Osteocyte (in vitro differentiated cells): ENCODE measurements around the gene TMEM54. TPM values are rescaled to one million over a fixed set of nuclear protein-coding genes. Genes with fewer than 3 reads are reported as not detected.

ENCODE experiments used
- DNase-seq: peaks from one replicate; pipeline ENCODE4 v3.0.0; 2021; ENCODE audit warnings: mixed read lengths; ENCODE audit not compliant: unreplicated experiment; ENCODE audit errors: extremely low spot score
- H3K27ac Mint-ChIP-seq: one replicate; pipeline ENCODE4 v1.8.0; 2021; ENCODE audit warnings: mild to moderate bottlenecking, mixed read lengths; ENCODE audit not compliant: unreplicated experiment
- H3K27me3 Mint-ChIP-seq: one replicate; pipeline ENCODE4 v1.8.0; 2021; ENCODE audit warnings: mixed read lengths; ENCODE audit not compliant: unreplicated experiment
- H3K36me3 Mint-ChIP-seq: one replicate; pipeline ENCODE4 v1.8.0; 2021; ENCODE audit warnings: mixed read lengths; ENCODE audit not compliant: unreplicated experiment
- H3K4me1 Mint-ChIP-seq: one replicate; pipeline ENCODE4 v1.8.0; 2021; ENCODE audit warnings: mixed read lengths; ENCODE audit not compliant: unreplicated experiment
- H3K4me3 Mint-ChIP-seq: one replicate; pipeline ENCODE4 v1.8.0; 2021; ENCODE audit warnings: mild to moderate bottlenecking, moderate library complexity, mixed read lengths; ENCODE audit not compliant: unreplicated experiment
- H3K9me3 Mint-ChIP-seq: one replicate; pipeline ENCODE4 v1.8.0; 2021; ENCODE audit warnings: mixed read lengths; ENCODE audit not compliant: unreplicated experiment
- CTCF ChIP-seq: fragments of 200-600 bp; sonication (generic); IDR thresholded peaks from 2 replicates; pipeline ENCODE4 v1.5.0; 2021; ENCODE audit warnings: antibody characterized with exemption, mild to moderate bottlenecking, moderate library complexity
- total RNA-seq: library from RNA; stranded (reverse); gene quantifications from 2 replicates; pipeline ENCODE4 v1.2.1, GENCODE V29; 2021

The TMEM54 gene
- total RNA-seq, 1 donor from 2014 or later, result 7.3 TPM

GRCh38 chr1:32872192-32872460 lies 29.1 kb downstream of the TMEM54 start:
- peaks cover 1% of the 10 kb centered on the region for H3K36me3 Mint-ChIP-seq
- no peak for TF ChIP-seq CTCF
- peaks cover 34% of the 10 kb centered on the region for H3K4me1 Mint-ChIP-seq
- DNase-seq, result no peak
- peaks cover 9% of the 10 kb centered on the region for H3K27me3 Mint-ChIP-seq
- peak overlapping the region; percentile 6 for H3K4me3 Mint-ChIP-seq
- no peaks in the 10 kb centered on the region for H3K9me3 Mint-ChIP-seq
- H3K27ac Mint-ChIP-seq, result no peak overlapping the region

GRCh38 chr1:32871364-32872191 lies 29.6 kb downstream of the TMEM54 start:
- peaks cover 34% of the 10 kb centered on the region for H3K4me1 Mint-ChIP-seq
- H3K36me3 Mint-ChIP-seq, result peaks cover 3% of the 10 kb centered on the region
- peak overlapping the region; percentile 72 for H3K4me3 Mint-ChIP-seq
- peak overlapping the region; percentile 52 for H3K27ac Mint-ChIP-seq
- TF ChIP-seq CTCF, result no peak
- no peaks in the 10 kb centered on the region for H3K9me3 Mint-ChIP-seq
- DNase-seq, result no peak
- H3K27me3 Mint-ChIP-seq, result peaks cover 9% of the 10 kb centered on the region

- no peak for TF ChIP-seq CTCF
- Mint-ChIP-seq H3K4me3 (peak within 1 kb of the TSS; percentile 72), H3K36me3 (peaks cover 3% of the 10 kb centered on the region), H3K4me1 (peaks cover 33% of the 10 kb centered on the region), H3K9me3 (no peaks in the 10 kb centered on the region), H3K27me3 (peaks cover 6% of the 10 kb centered on the region), H3K27ac (peak within 1 kb of the TSS; percentile 52)
- no peak for DNase-seq
Observed at GRCh38 chr1:32870615-32871363, 30.4 kb downstream of the TMEM54 start, which contains the start of gene FNDC5. TSS of gene FNDC5 (minus strand) at chr1:32870912.

- Mint-ChIP-seq H3K27ac (no peak overlapping the region), H3K4me3 (peak overlapping the region; percentile 67)
- no peak for TF ChIP-seq CTCF
Observed at GRCh38 chr1:32869923-32870614, 31.1 kb downstream of the TMEM54 start.

More at GRCh38 chr1:32869923-32870614, 31.1 kb downstream of the TMEM54 start:
- no peaks in the 10 kb centered on the region for H3K27me3 Mint-ChIP-seq
- H3K4me1 Mint-ChIP-seq, result peaks cover 27% of the 10 kb centered on the region
- no peak for DNase-seq
- no peaks in the 10 kb centered on the region for H3K9me3 Mint-ChIP-seq
- peaks cover 3% of the 10 kb centered on the region for H3K36me3 Mint-ChIP-seq
